LoVo (cell line): Measurements from ENCODE around the gene DLG4.
A peak's percentile ranks its signal among the peaks of the same experiment; 100 is the strongest.

Source experiments
- DNase-seq: peaks from one replicate; pipeline ENCODE4 v3.0.0-alpha.2; 2016; ENCODE audit warnings: low spot score

Gene DLG4

GRCh38 chr17:7229504-7229903 lies 9.9 kb upstream of the DLG4 start:
- DNase-seq: no peak

GRCh38 chr17:7228920-7229319 lies 9.3 kb upstream of the DLG4 start:
- no peak for DNase-seq

GRCh38 chr17:7226721-7227710 lies 7.4 kb upstream of the DLG4 start:
- no peak for DNase-seq

- no peak for DNase-seq
Measured at GRCh38 chr17:7225711-7226331, 6.2 kb upstream of the DLG4 start.

- no peak for DNase-seq
Measured at GRCh38 chr17:7224661-7225111, 5.0 kb upstream of the DLG4 start.

GRCh38 chr17:7224110-7224509 lies 4.5 kb upstream of the DLG4 start:
- DNase-seq: no peak

GRCh38 chr17:7223375-7223774 lies 3.7 kb upstream of the DLG4 start:
- no peak for DNase-seq

- DNase-seq: no peak
Measured at GRCh38 chr17:7222972-7223292, 3.3 kb upstream of the DLG4 start.

DNA sequence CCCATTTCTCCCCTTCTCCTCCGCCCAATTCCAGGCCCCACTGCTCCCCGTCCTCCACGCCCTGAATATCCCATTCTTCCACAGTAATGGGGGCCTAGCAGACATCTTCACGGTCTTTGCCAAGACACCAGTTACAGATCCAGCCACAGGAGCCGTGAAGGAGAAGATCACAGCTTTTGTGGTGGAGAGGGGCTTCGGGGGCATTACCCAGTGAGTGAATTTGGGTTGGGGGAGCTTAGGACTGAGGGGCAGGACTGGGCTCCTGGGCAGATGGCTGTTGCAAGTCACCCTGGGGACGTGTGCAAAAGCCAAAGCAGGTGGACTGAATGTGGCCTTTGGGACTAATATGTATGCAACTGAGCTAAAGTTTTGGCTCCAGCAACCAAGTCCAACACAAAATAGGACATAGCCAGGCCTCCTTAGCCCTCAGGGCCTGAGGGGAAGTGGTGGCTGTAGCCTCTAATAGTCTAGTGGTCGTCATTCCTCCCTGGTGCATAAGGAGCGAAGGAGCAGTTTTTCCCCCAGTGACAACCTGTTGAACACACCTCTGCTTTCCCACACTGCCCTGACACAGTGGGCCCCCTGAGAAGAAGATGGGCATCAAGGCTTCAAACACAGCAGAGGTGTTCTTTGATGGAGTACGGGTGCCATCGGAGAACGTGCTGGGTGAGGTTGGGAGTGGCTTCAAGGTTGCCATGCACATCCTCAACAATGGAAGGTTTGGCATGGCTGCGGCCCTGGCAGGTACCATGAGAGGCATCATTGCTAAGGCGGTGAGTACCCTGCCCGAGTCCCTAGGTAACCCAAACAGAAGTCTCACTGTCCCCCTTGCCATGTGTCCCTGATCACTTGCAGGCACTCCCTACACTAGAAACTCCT lies 2.7 kb upstream of the DLG4 start:
- DNase-seq: no peak

- no peak for DNase-seq
Measured at GRCh38 chr17:7221278-7222092, 1.8 kb upstream of the DLG4 start.

- peak; percentile 26 for DNase-seq
Measured at GRCh38 chr17:7220593-7221277, 1.1 kb upstream of the DLG4 start.

DNA sequence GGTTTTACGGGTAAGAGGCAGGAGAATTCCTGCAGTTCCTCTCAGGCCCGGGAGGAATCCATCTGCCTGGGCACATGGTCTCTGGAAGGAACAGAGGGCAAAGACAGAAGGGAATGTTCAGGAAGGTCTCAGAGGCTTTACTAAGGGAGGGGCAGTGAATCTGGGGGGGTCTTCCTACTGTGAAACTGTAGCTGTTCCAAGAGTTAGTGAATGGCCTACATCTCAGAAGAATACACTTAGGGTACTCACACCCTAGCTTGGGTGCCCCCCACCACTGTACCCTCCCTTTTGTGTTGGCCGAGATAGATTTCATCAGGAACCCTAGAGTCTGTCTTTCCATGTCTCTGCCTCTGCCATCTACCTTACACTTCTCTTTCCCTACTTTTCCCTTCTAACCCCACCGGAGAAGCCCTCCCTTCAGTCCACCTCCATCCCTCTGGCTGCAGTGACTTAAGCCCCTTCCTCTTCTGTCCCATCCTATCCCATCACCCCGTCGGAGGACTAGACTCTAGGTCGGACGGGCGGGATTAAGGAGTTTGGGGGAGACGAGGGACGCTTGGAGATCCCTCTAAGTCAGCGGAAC lies 316 bp downstream of the DLG4 start:
- no peak for DNase-seq

- no peak for DNase-seq
Measured at GRCh38 chr17:7218758-7219157, 878 bp downstream of the DLG4 start.

- DNase-seq: no peak
Measured at GRCh38 chr17:7218166-7218565, 1.5 kb downstream of the DLG4 start.

DNA sequence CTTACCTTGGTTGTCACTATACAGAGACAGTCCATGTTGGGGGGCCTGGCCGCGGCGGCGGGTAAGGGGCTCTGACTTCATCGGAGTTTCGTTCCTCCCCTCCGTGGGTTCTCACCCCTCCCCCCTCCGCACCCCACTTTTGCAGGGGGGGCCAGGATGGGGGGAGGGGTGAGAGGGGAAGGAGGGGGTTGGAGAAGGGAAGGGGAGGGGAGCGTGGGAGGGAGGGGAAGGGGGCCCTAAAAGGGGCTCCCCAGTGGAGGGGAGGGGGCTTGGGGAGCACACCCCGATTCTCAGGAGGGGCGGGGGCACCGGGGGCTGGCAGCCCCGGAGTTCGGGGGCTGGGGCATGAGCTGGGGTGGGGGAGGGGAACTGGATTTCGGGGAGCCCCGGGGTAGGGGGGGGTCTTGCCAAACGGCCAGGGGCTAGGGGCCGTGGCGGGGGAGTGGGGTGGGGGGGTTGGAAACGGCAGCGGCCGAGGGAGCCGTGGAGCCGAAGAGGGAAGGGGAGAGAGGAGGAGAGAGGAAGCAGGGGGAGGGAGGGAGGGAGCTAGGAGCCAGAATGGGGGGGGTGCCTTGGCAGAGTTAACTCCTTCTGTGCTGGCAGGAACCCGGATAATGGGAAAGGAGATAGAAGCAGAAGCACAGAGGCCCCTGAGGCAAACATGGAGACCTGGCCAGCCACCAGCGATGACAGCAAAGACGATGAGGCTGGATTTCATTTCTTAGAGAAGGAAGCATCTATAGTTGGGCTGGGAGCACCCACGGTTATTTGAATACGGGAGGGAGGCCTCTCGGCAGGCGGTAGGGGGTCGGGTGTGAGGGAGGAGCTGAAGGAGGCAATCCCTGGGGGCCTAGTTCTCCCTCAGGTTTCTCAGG lies 2.3 kb downstream of the DLG4 start:
- DNase-seq: no peak

DNA sequence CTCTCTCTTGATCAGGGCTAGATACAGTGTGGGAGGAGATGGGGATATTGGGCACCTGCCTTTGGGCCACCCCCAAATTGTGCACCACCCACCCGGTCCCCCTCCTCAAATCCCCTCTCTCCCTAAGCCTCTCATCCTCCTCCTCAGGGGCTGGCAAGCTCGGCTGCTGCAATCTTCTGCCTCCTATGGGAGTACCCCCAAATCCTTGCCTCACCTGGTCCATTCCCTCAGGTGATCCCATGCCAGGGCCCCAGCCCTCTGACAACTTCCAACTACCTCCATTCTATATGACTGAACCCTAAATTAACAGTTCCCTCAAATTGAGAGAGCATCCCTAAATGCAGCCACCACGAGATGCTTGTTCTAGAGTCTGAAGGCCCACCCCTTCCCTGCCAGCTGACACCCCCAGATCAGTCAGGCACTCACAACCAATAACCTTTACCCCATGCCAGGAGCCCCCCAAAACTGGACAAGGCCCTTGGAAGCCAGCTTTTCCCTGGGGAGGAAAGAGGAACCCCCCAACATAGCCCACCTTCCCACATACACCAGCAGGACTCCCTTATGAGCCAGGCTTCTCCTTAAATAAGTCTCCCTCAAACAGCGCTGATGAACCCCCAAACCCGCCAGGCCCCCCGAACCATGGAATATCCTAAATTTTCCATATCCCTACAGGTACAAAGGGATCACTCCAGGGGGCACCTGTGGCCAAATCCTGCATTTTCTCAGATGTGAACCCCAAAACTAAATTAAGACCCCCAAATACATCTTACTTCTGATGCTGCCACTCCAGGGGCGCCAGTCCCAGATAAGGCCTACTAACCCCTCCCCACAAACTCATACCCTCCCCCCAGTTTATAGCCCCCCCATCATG lies 3.2 kb downstream of the DLG4 start:
- no peak for DNase-seq

DNA sequence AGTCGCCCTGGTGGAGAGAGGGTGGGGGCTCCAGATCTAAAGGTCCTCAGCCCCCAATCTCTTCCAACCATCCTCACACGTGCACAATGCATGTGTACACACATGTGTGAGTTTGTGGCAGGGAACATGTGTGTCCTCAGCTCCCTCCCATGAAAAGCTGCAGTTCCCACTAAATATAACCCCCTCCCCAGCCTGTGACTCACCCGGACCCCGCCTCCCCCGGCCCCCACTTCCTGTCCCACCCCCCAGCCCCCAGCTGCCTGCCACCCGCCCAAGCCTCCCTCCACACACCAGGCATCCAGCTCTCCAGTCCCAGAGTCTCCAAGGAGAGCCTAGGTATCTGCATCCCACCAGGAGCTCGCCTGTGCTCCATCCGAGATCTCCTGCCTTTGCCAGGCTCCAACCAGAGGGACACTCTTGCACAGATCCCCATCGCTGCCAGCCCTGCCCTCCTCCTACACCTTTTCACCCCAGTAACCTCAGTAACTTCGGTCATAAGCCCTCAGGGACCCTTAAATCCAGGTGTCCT lies 3.9 kb downstream of the DLG4 start:
- no peak for DNase-seq

DNA sequence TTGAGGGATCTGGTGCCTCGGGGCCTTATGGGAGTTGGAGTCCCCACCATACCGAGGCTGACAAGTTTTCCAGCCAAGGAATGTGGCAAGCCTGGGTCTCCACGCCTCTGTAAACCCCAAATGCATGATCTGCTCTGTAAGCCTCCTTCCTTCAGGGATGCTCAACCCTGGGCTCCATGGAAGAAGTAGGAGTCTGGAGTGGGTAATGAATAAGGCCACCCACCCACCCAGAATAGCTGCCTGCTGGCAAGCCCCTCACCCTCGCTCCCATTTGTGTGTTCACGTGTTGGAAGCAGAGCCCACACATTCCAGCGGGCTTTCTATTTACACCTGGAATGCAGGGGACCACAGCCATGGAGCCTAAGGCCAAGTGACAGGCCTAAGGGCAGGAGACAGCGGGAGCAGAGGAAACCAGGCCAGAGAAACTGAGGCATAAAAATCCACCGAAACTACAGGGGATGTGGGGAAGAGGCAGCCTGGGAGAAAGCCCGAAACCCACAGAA lies 4.4 kb downstream of the DLG4 start:
- DNase-seq: no peak
